Mesodermal cell (in vitro differentiated cells): ENCODE measurements around the gene SAFB.

Source experiments
- H3K27ac ChIP-seq: 2 replicates; pipeline ENCODE4 v1.7.0; 2013; ENCODE audit warnings: mild to moderate bottlenecking, low read depth, low read length, moderate library complexity; ENCODE audit not compliant: severe bottlenecking
- H3K36me3 ChIP-seq: 2 replicates; pipeline ENCODE4 v1.7.1; 2013; ENCODE audit warnings: mild to moderate bottlenecking, low read length, moderate library complexity; ENCODE audit not compliant: control insufficient read depth, insufficient read depth
- H3K4me1 ChIP-seq: one replicate; pipeline ENCODE4 v1.7.1; 2013; ENCODE audit warnings: mild to moderate bottlenecking, low read length; ENCODE audit not compliant: insufficient read depth, control insufficient read depth, poor library complexity, severe bottlenecking
- H3K4me3 ChIP-seq: 2 replicates; pipeline ENCODE4 v1.7.0; 2013; ENCODE audit warnings: low read length, control low read depth, mild to moderate bottlenecking; ENCODE audit not compliant: insufficient read depth, poor library complexity, severe bottlenecking; ENCODE audit errors: extremely low read depth
- H3K9me3 ChIP-seq: 2 replicates; pipeline ENCODE4 v1.7.1; 2013; ENCODE audit warnings: mild to moderate bottlenecking, low read length, moderate library complexity; ENCODE audit not compliant: control insufficient read depth
- WGBS, 2 experiments: methylation state at CpG; one replicate each; pipeline ENCODE4 v1.1.5; 2013; ENCODE audit warnings: missing lambda C conversion rate in 2 of 2; ENCODE audit not compliant: insufficient coverage in 2 of 2; 5-methylcytosine and 5-hydroxymethylcytosine counted together

Gene SAFB

GRCh38 chr19:5677580-5677979 lies 54.7 kb downstream of the SAFB start:
- no peaks in the 10 kb centered on the region for H3K4me1 ChIP-seq
- no peak overlapping the region for H3K4me3 ChIP-seq
- H3K9me3 ChIP-seq = no peaks in the 10 kb centered on the region
- 92% methylated on average over 4 to 9 of the region's 9 CpGs for WGBS, 2 experiments
- peaks cover 12% of the 10 kb centered on the region for H3K36me3 ChIP-seq
- H3K27ac ChIP-seq = no peak overlapping the region

GRCh38 chr19:5678071-5678718 lies 55.3 kb downstream of the SAFB start:
- Histone ChIP-seq H3K4me3 (no peak overlapping the region), H3K4me1 (no peaks in the 10 kb centered on the region), H3K9me3 (no peaks in the 10 kb centered on the region), H3K27ac (no peak overlapping the region), H3K36me3 (peaks cover 12% of the 10 kb centered on the region)
- WGBS, 2 experiments = 90 to 97% methylated on average over 14 to 17 of the region's 22 CpGs

- H3K36me3 ChIP-seq = peaks cover 8% of the 10 kb centered on the region
- no peaks in the 10 kb centered on the region for H3K9me3 ChIP-seq
- peak overlapping the region; percentile 41 for H3K27ac ChIP-seq
- no peaks in the 10 kb centered on the region for H3K4me1 ChIP-seq
- 61 to 72% methylated on average over 19 to 22 of the region's 26 CpGs for WGBS, 2 experiments
- H3K4me3 ChIP-seq = peak overlapping the region; percentile 69
These were observed 56.6 kb downstream of the SAFB start for GRCh38 chr19:5679289-5680083.

- H3K4me3 ChIP-seq = peak overlapping the region; percentile 69
- peak overlapping the region; percentile 41 for H3K27ac ChIP-seq
- H3K4me1 ChIP-seq = no peaks in the 10 kb centered on the region
- WGBS, 2 experiments = 1 to 3% methylated on average over 13 to 14 of the region's 23 CpGs
- no peaks in the 10 kb centered on the region for H3K9me3 ChIP-seq
- peaks cover 8% of the 10 kb centered on the region for H3K36me3 ChIP-seq
These were observed 57.2 kb downstream of the SAFB start for GRCh38 chr19:5680084-5680436.

GRCh38 chr19:5680437-5681368 lies 57.8 kb downstream of the SAFB start, which contains the start of the genes HSD11B1L and MICOS13:
Gene HSD11B1L, plus strand, starts transcription at chr19:5681027. Its CDS starts 3,806 bp downstream, at chr19:5684833.
Gene MICOS13, minus strand, starts transcription at chr19:5680516. Its CDS starts 30 bp downstream, at chr19:5680486.
- Histone ChIP-seq H3K4me1 (no peaks in the 10 kb centered on the region), H3K27ac (peak within 1 kb of the TSS; percentile 94), H3K36me3 (peaks cover 8% of the 10 kb centered on the region), H3K4me3 (peak within 1 kb of the TSS; percentile 69), H3K9me3 (no peaks in the 10 kb centered on the region)
- WGBS, 2 experiments = 0 to 4% methylated on average over 78 to 84 of the region's 94 CpGs

GRCh38 chr19:5681391-5682106 lies 58.7 kb downstream of the SAFB start:
- WGBS, 2 experiments = 81 to 87% methylated on average over 14 to 17 of the region's 17 CpGs
- Histone ChIP-seq H3K36me3 (peaks cover 8% of the 10 kb centered on the region), H3K4me3 (peak overlapping the region; percentile 69), H3K4me1 (no peaks in the 10 kb centered on the region), H3K9me3 (no peaks in the 10 kb centered on the region), H3K27ac (no peak overlapping the region)

- Histone ChIP-seq H3K36me3 (peaks cover 3% of the 10 kb centered on the region), H3K4me1 (no peaks in the 10 kb centered on the region), H3K9me3 (no peaks in the 10 kb centered on the region), H3K4me3 (no peak overlapping the region), H3K27ac (no peak overlapping the region)
- WGBS, 2 experiments = 93 to 97% methylated on average over 3 of the region's 3 CpGs
These were observed 59.2 kb downstream of the SAFB start for GRCh38 chr19:5682107-5682482.

GRCh38 chr19:5683177-5683886 lies 60.4 kb downstream of the SAFB start:
- Histone ChIP-seq H3K27ac (no peak overlapping the region), H3K4me1 (no peaks in the 10 kb centered on the region), H3K4me3 (no peak overlapping the region), H3K36me3 (no peaks in the 10 kb centered on the region), H3K9me3 (no peaks in the 10 kb centered on the region)
- WGBS, 2 experiments = 89 to 96% methylated on average over 8 to 9 of the region's 10 CpGs

- H3K4me1 ChIP-seq = no peaks in the 10 kb centered on the region
- no peak overlapping the region for H3K27ac ChIP-seq
- no peak overlapping the region for H3K4me3 ChIP-seq
- no peaks in the 10 kb centered on the region for H3K36me3 ChIP-seq
- WGBS, 2 experiments = 89 to 95% methylated on average over 16 to 20 of the region's 22 CpGs
- no peaks in the 10 kb centered on the region for H3K9me3 ChIP-seq
These were observed 62.0 kb downstream of the SAFB start for GRCh38 chr19:5684694-5685430.
